Keratinocyte (primary cell): ENCODE results near the gene APCDD1.

Experiments used
- EZH2 ChIP-seq: IDR thresholded peaks from one replicate; pipeline ENCODE4 v1.6.1; 2012; ENCODE audit warnings: inconsistent platforms, mild to moderate bottlenecking, low read length, moderate library complexity
- TF ChIP-seq, protein P1 (sequence below), 3 experiments: IDR thresholded peaks in 1 of 3; conservative IDR thresholded peaks in 1 of 3; optimal IDR thresholded peaks in 1 of 3; 2 replicates in 2 of 3; 3 replicates in 1 of 3; pipeline versions ENCODE3 to v1.5.1; 2011; ENCODE audit warnings: low read length in 3 of 3, mild to moderate bottlenecking in 3 of 3, moderate library complexity in 2 of 3, control low read depth in 1 of 3, inconsistent platforms in 1 of 3; ENCODE audit not compliant: insufficient read depth in 2 of 3; ENCODE audit errors: extremely low read depth in 1 of 3

DNA sequence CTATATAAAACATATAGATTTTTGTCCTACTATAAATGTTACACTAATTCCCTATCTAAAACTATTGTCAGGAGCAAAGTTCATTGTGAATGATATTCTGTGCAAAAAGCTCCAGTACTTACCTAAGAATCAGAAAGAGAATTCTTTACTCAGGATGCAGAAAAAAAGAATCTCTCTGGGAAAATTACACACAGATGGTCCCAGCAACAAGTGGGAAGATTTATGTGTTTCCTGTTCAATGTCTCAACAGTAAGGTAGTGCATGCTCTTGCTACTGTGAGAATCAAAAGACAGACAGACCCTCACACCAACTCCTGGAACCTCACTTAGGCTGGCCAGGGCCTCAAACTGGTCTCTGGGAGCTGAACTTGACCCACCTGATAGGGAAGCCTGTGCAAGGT, 60.2 kb downstream of the APCDD1 start:
- TF ChIP-seq, protein P1, sequence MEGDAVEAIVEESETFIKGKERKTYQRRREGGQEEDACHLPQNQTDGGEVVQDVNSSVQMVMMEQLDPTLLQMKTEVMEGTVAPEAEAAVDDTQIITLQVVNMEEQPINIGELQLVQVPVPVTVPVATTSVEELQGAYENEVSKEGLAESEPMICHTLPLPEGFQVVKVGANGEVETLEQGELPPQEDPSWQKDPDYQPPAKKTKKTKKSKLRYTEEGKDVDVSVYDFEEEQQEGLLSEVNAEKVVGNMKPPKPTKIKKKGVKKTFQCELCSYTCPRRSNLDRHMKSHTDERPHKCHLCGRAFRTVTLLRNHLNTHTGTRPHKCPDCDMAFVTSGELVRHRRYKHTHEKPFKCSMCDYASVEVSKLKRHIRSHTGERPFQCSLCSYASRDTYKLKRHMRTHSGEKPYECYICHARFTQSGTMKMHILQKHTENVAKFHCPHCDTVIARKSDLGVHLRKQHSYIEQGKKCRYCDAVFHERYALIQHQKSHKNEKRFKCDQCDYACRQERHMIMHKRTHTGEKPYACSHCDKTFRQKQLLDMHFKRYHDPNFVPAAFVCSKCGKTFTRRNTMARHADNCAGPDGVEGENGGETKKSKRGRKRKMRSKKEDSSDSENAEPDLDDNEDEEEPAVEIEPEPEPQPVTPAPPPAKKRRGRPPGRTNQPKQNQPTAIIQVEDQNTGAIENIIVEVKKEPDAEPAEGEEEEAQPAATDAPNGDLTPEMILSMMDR (optimal IDR thresholded peaks at IDR 0.05 in 1 of 3, IDR thresholded peaks at IDR 0.05 in 1 of 3, conservative IDR thresholded peaks at IDR 0.05 in 1 of 3; ENCODE audit: extremely low read depth in 1 of 3, insufficient read depth in 2 of 3, low read length in 3 of 3) = no peak
- no peak for TF ChIP-seq EZH2
